HEK293 (cell line): ENCODE measurements around the gene SPAM1.

Experiments used
- CTCF ChIA-PET: fragments of 350-600 bp; formaldehyde crosslinking; extraction: SDS; loops from one replicate; lab custom pipeline; 2021; ENCODE audit warnings: antibody characterized with exemption; lab: Yijun Ruan, JAX
- POLR2A ChIA-PET: fragments of 300-600 bp; formaldehyde crosslinking; extraction: SDS; loops from one replicate; lab custom pipeline; 2020; ENCODE audit warnings: antibody characterized with exemption, inconsistent platforms; lab: Yijun Ruan, JAX
- H3K27ac ChIP-seq: fragments of 200-500 bp; sonication (Bioruptor generic); 2 replicates; pipeline ENCODE4 v1.5.1; 2014; ENCODE audit warnings: low read depth, low read length, control low read depth, inconsistent platforms; ENCODE audit errors: extremely low read depth
- H3K36me3 ChIP-seq, 2 experiments: fragments of 200-500 bp in 1 of 2; sonication (Bioruptor generic) in 1 of 2; 1 replicate in 1 of 2; 2 replicates in 1 of 2; pipeline ENCODE4 v1.5.1; 2014 to 2017; ENCODE audit warnings: inconsistent platforms in 2 of 2, low read length in 2 of 2; ENCODE audit not compliant: control insufficient read depth in 2 of 2, insufficient read depth in 1 of 2
- H3K4me1 ChIP-seq: fragments of 200-500 bp; sonication (Bioruptor generic); 2 replicates; pipeline ENCODE4 v1.5.1; 2014; ENCODE audit warnings: mild to moderate bottlenecking, low read length, inconsistent platforms; ENCODE audit not compliant: control insufficient read depth, insufficient read depth
- H3K4me3 ChIP-seq: 2 replicates; pipeline ENCODE4 v1.5.1; 2011; ENCODE audit warnings: low read depth, mild to moderate bottlenecking, control low read depth, low read length, moderate library complexity
- H3K9me3 ChIP-seq: fragments of 200-500 bp; sonication (Bioruptor generic); 2 replicates; pipeline ENCODE4 v1.5.1; 2014; ENCODE audit warnings: low read depth, low read length, inconsistent platforms; ENCODE audit not compliant: control insufficient read depth, insufficient read depth
- ATF2 ChIP-seq: fragments of 450-650 bp; formaldehyde crosslinking; IDR thresholded peaks from 2 replicates; pipeline ENCODE4 v1.5.1; 2016; ENCODE audit warnings: missing biosample characterization, missing genetic modification characterization, low read depth
- GLI2 ChIP-seq: fragments of 450-650 bp; formaldehyde crosslinking; IDR thresholded peaks from 2 replicates; pipeline ENCODE4; 2017; ENCODE audit warnings: missing biosample characterization, missing genetic modification characterization, low read depth, borderline replicate concordance
- KLF17 ChIP-seq: fragments of 450-650 bp; formaldehyde crosslinking; IDR thresholded peaks from 2 replicates; pipeline ENCODE4 v1.5.1; 2016; ENCODE audit warnings: missing biosample characterization, missing genetic modification characterization
- MEIS1 ChIP-seq: sonication (generic); formaldehyde crosslinking; IDR thresholded peaks from 2 replicates; pipeline ENCODE4 v1.8.1; 2022; ENCODE audit warnings: missing genetic modification reagents, mild to moderate bottlenecking, borderline replicate concordance
- PRDM10 ChIP-seq: fragments of 450-650 bp; formaldehyde crosslinking; IDR thresholded peaks from 2 replicates; pipeline ENCODE4 v1.5.1; 2016; ENCODE audit warnings: missing biosample characterization, missing genetic modification characterization
- REST ChIP-seq: fragments of 450-650 bp; formaldehyde crosslinking; IDR thresholded peaks from 2 replicates; pipeline ENCODE4 v1.5.1; 2016; ENCODE audit warnings: missing biosample characterization, missing genetic modification characterization
- TSHZ1 ChIP-seq: fragments of 450-650 bp; formaldehyde crosslinking; IDR thresholded peaks from 2 replicates; pipeline ENCODE4 v1.5.1; 2016; ENCODE audit warnings: missing biosample characterization, missing genetic modification characterization, borderline replicate concordance
- ZBTB17 ChIP-seq: fragments of 450-650 bp; formaldehyde crosslinking; IDR thresholded peaks from 2 replicates; pipeline ENCODE4 v1.5.1; 2016; ENCODE audit warnings: missing biosample characterization, missing genetic modification characterization
- ZBTB8A ChIP-seq: fragments of 450-650 bp; formaldehyde crosslinking; IDR thresholded peaks from 2 replicates; pipeline ENCODE4 v1.5.1; 2016; ENCODE audit warnings: missing biosample characterization, missing genetic modification characterization
- ZFP41 ChIP-seq: fragments of 450-650 bp; formaldehyde crosslinking; IDR thresholded peaks from 2 replicates; pipeline ENCODE4 v1.5.1; 2016; ENCODE audit warnings: missing biosample characterization, missing genetic modification characterization, borderline replicate concordance
- ZNF133 ChIP-seq: fragments of 450-650 bp; formaldehyde crosslinking; IDR thresholded peaks from 2 replicates; pipeline ENCODE4 v1.5.1; 2016; ENCODE audit warnings: missing biosample characterization, missing genetic modification characterization
- ZNF24 ChIP-seq: fragments of 450-650 bp; formaldehyde crosslinking; IDR thresholded peaks from 2 replicates; pipeline ENCODE4 v1.5.1; 2016; ENCODE audit warnings: missing biosample characterization, missing genetic modification characterization
- ZNF513 ChIP-seq: fragments of 450-650 bp; IDR thresholded peaks from 2 replicates; pipeline ENCODE4 v1.5.1; 2018; ENCODE audit warnings: missing biosample characterization, missing genetic modification characterization
- ZNF514 ChIP-seq: fragments of 450-650 bp; formaldehyde crosslinking; IDR thresholded peaks from 2 replicates; pipeline ENCODE4 v1.5.1; 2016; ENCODE audit warnings: missing biosample characterization, missing genetic modification characterization
- ZNF544 ChIP-seq: fragments of 450-650 bp; formaldehyde crosslinking; IDR thresholded peaks from 2 replicates; pipeline ENCODE4 v1.5.0; 2017; ENCODE audit warnings: missing biosample characterization, missing genetic modification characterization
- ZNF558 ChIP-seq: fragments of 450-650 bp; formaldehyde crosslinking; IDR thresholded peaks from 2 replicates; pipeline ENCODE4 v1.5.1; 2016; ENCODE audit warnings: missing biosample characterization, missing genetic modification characterization
- ZNF580 ChIP-seq: fragments of 450-650 bp; formaldehyde crosslinking; IDR thresholded peaks from 2 replicates; pipeline ENCODE4 v1.5.1; 2016; ENCODE audit warnings: missing biosample characterization, missing genetic modification characterization
- ZNF624 ChIP-seq: fragments of 450-650 bp; formaldehyde crosslinking; IDR thresholded peaks from 2 replicates; pipeline ENCODE4 v1.5.1; 2017; ENCODE audit warnings: missing biosample characterization, missing genetic modification characterization
- ZSCAN4 ChIP-seq: fragments of 450-650 bp; formaldehyde crosslinking; IDR thresholded peaks from 2 replicates; pipeline ENCODE4 v1.5.1; 2017; ENCODE audit warnings: missing biosample characterization, missing genetic modification characterization

The SPAM1 gene

GRCh38 chr7:123945938-123946337 lies 20.9 kb downstream of the SPAM1 start (continued):
- no peak for TF ChIP-seq ZSCAN4 (tag by site-specific recombination)
- TF ChIP-seq GLI2 (tag by site-specific recombination) = no peak
- TF ChIP-seq ZBTB17 (tag by site-specific recombination) = no peak
- no peak for TF ChIP-seq ZFP41 (tag by site-specific recombination)
- no peak for TF ChIP-seq ZNF580 (tag by site-specific recombination)
- TF ChIP-seq PRDM10 (tag by site-specific recombination) = no peak
- TF ChIP-seq ZNF24 (tag by site-specific recombination) = no peak

GRCh38 chr7:123948136-123948535 lies 23.1 kb downstream of the SPAM1 start:
- no peaks in the 10 kb centered on the region for H3K9me3 ChIP-seq
- POLR2A ChIA-PET = no interaction called here
- CTCF ChIA-PET = interaction anchor here (0.7 kb wide), 1 partner anchor 367 kb away, joined by 3 read pairs; no protein-coding TSS in a partner anchor
- no peak overlapping the region for H3K27ac ChIP-seq
- H3K4me1 ChIP-seq = no peaks in the 10 kb centered on the region
- H3K36me3 ChIP-seq = no peaks in the 10 kb centered on the region
- H3K4me3 ChIP-seq = no peak overlapping the region
- TF ChIP-seq ZBTB8A (tag by site-specific recombination) = no peak
- TF ChIP-seq KLF17 (tag by site-specific recombination) = no peak
- no peak for TF ChIP-seq ZNF544 (tag by site-specific recombination)
- no peak for TF ChIP-seq ZNF133
- no peak for TF ChIP-seq ZNF624 (tag by site-specific recombination)
- no peak for TF ChIP-seq TSHZ1
- TF ChIP-seq ATF2 (tag by site-specific recombination) = no peak
- no peak for TF ChIP-seq ZNF513 (tag by site-specific recombination)
- TF ChIP-seq MEIS1 = no peak
- no peak for TF ChIP-seq ZNF558 (tag by site-specific recombination)
- TF ChIP-seq ZNF514 (tag by site-specific recombination) = no peak
- TF ChIP-seq REST (tag by site-specific recombination) = no peak
